Chondrocyte (in vitro differentiated cells): ENCODE results near the gene TCFL5. TPM values are rescaled to one million over a fixed set of nuclear protein-coding genes. Genes with fewer than 3 reads are reported as not detected.
A peak's percentile ranks its signal among the peaks of the same experiment; 100 is the strongest.

ENCODE experiments used
- DNase-seq: peaks from one replicate; pipeline ENCODE4 v3.0.0; 2021; ENCODE audit warnings: mixed read lengths, low spot score
- H3K27ac Mint-ChIP-seq: one replicate; pipeline ENCODE4 v1.8.0; 2021; ENCODE audit warnings: mild to moderate bottlenecking, moderate library complexity, mixed read lengths; ENCODE audit not compliant: unreplicated experiment
- H3K27me3 Mint-ChIP-seq: 2 replicates; pipeline ENCODE4 v1.8.0; 2021; ENCODE audit warnings: low read depth, mixed read lengths
- H3K36me3 Mint-ChIP-seq: 2 replicates; pipeline ENCODE4 v1.8.0; 2021; ENCODE audit warnings: low read depth, mixed read lengths
- H3K4me1 Mint-ChIP-seq: 2 replicates; pipeline ENCODE4 v1.8.0; 2021; ENCODE audit warnings: low read depth, mild to moderate bottlenecking, mixed read lengths
- H3K4me3 Mint-ChIP-seq: one replicate; pipeline ENCODE4 v1.8.0; 2021; ENCODE audit warnings: mild to moderate bottlenecking, moderate library complexity, mixed read lengths; ENCODE audit not compliant: unreplicated experiment
- H3K9me3 Mint-ChIP-seq: 2 replicates; pipeline ENCODE4 v1.8.0; 2021; ENCODE audit warnings: low read depth, mixed read lengths
- CTCF ChIP-seq: fragments of 200-600 bp; sonication (generic); IDR thresholded peaks from 2 replicates; pipeline ENCODE4 v1.5.0; 2021; ENCODE audit warnings: antibody characterized with exemption, mild to moderate bottlenecking, moderate library complexity
- total RNA-seq: library from RNA; stranded (reverse); gene quantifications from 3 replicates; pipeline ENCODE4 v1.2.1, GENCODE V29; 2021

Gene TCFL5
- total RNA-seq, 1 donor from 2014 or later = 12.7 TPM

- TF ChIP-seq CTCF = no peak
- no peak overlapping the region for H3K27ac Mint-ChIP-seq
- peaks cover 11% of the 10 kb centered on the region for H3K4me1 Mint-ChIP-seq
- no peak for DNase-seq
- no peaks in the 10 kb centered on the region for H3K9me3 Mint-ChIP-seq
- H3K36me3 Mint-ChIP-seq = peaks cover 39% of the 10 kb centered on the region
- H3K27me3 Mint-ChIP-seq = no peaks in the 10 kb centered on the region
- no peak overlapping the region for H3K4me3 Mint-ChIP-seq
These were observed 41.4 kb upstream of the TCFL5 start for GRCh38 chr20:62902926-62903615.

- TF ChIP-seq CTCF = no peak
- H3K9me3 Mint-ChIP-seq = no peaks in the 10 kb centered on the region
- no peak for DNase-seq
- peaks cover 33% of the 10 kb centered on the region for H3K36me3 Mint-ChIP-seq
- peaks cover 4% of the 10 kb centered on the region for H3K4me1 Mint-ChIP-seq
- H3K27ac Mint-ChIP-seq = no peak overlapping the region
- H3K27me3 Mint-ChIP-seq = no peaks in the 10 kb centered on the region
- no peak overlapping the region for H3K4me3 Mint-ChIP-seq
These were observed 40.3 kb upstream of the TCFL5 start for GRCh38 chr20:62901891-62902290.

GRCh38 chr20:62900692-62901584 lies 39.3 kb upstream of the TCFL5 start:
- DNase-seq = no peak
- Mint-ChIP-seq H3K27me3 (no peaks in the 10 kb centered on the region), H3K4me3 (no peak overlapping the region), H3K4me1 (peaks cover 4% of the 10 kb centered on the region), H3K9me3 (no peaks in the 10 kb centered on the region), H3K36me3 (peaks cover 25% of the 10 kb centered on the region), H3K27ac (peak overlapping the region; percentile 5)
- TF ChIP-seq CTCF = no peak

- DNase-seq = no peak
- peak; percentile 89 for TF ChIP-seq CTCF
- Mint-ChIP-seq H3K27me3 (no peaks in the 10 kb centered on the region), H3K4me3 (no peak overlapping the region), H3K27ac (peak overlapping the region; percentile 22), H3K36me3 (peaks cover 24% of the 10 kb centered on the region), H3K9me3 (no peaks in the 10 kb centered on the region), H3K4me1 (peaks cover 4% of the 10 kb centered on the region)
These were observed 38.5 kb upstream of the TCFL5 start for GRCh38 chr20:62900052-62900691.

GRCh38 chr20:62899633-62900051 lies 38.0 kb upstream of the TCFL5 start:
- H3K4me3 Mint-ChIP-seq = no peak overlapping the region
- H3K27me3 Mint-ChIP-seq = no peaks in the 10 kb centered on the region
- H3K9me3 Mint-ChIP-seq = no peaks in the 10 kb centered on the region
- no peak for DNase-seq
- peaks cover 4% of the 10 kb centered on the region for H3K4me1 Mint-ChIP-seq
- H3K36me3 Mint-ChIP-seq = peaks cover 19% of the 10 kb centered on the region
- TF ChIP-seq CTCF = no peak
- H3K27ac Mint-ChIP-seq = no peak overlapping the region
